HG03103 (cell line): ENCODE data around the gene FN1.
"Not testable (repeated sequence)": the region's sequence is repeated elsewhere in the genome, so short reads cannot be mapped to it uniquely, and the experiment has no call there.

Source experiments
- ATAC-seq: cut with Tn5 transposase; IDR thresholded peaks from one replicate; pipeline ENCODE4 v1.9.1; 2021; ENCODE audit warnings: low read depth; ENCODE audit not compliant: unreplicated experiment

FN1 gene

DNA sequence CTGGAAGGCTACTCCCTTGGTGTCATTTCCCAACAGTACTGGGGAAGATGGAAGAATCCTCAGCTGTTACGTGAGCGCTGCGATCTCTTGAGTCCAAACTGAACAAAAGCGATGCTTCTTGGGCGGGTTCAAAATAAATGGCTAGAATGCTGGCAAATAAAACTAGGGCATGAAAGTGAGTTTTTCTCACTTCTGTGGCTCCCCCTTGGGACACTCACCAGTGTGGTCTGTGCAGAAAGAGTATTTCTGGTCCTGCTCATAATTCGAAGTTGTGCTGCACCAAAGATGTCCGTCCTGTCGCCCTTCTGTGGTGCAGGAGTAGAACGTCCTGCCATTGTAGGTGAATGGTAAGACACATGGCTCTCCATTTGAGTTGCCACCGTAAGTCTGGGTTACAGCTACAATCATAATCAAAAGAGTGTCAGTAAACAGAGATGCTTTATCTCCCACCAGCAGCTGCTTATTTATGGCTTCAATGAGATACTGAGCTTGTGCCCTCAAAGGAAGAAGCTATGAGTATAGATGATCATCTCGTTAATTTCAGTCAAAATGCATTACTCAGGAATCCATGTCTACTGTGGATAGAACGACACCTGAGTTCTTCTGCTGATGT, 11.8 kb downstream of the FN1 start:
- no peak for ATAC-seq

DNA sequence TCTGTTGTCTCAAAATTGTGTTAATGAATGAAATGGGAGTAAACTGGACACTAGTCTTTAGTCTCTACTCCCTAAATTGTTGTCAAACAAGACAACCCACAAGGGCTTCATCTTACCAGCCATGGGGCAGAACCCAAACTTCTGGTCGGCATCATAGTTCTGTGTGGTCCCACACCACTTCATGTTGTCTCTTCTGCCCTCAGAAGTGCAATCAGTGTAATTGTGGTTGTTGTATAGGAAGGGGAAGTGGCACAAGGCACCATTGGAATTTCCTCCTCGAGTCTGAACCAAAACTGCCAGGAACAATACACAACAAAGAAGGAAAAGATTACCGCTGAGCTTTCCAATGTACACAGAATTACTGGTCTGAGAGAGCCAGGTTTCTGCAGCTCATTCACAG, 12.6 kb downstream of the FN1 start:
- ATAC-seq = no peak

DNA sequence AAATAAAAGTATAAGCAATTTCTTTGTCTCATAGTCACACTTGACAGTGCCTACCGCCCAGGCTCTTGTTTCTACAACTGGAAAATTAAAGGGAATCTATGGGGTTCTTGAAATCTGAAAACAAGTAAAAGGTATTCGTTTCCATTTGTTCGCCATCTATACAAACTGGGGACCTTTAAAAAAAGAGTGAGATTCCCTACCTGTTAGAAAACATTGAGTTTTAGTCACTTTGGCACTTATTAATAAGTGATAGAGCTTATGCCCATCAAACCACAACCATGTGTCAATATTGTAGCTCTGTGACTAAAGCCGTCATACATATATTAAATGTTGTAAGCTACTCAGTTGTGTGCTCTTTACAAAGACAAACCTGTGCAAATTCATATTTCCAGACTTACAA, 13.2 kb downstream of the FN1 start:
- ATAC-seq = no peak

DNA sequence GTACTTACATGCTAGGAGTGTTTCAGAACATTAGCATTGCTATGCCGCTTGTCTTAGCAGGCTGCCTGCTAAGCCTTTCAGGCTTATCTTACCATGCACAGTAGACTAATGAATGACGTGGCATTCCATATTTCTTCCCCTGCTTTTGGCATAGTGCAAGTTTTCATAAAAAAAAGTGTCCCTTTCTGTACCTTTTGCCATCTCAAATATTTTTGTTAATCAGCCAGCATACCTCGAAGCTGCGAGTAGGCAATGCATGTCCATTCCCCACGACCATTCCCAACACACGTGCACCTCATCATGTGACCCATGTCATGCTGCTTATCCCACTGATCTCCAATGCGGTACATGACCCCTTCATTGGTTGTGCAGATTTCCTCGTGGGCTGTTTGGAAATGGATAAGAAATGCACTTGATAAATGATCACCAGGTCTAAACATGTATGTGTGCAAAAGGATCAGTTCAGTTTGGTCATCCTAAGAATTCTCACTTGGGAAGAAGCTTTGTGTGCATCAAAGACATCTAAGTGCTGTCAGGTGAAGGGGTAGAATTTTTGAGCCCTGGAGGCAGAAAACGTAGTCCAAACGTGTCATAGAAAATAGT, 13.9 kb downstream of the FN1 start:
- ATAC-seq = no peak

DNA sequence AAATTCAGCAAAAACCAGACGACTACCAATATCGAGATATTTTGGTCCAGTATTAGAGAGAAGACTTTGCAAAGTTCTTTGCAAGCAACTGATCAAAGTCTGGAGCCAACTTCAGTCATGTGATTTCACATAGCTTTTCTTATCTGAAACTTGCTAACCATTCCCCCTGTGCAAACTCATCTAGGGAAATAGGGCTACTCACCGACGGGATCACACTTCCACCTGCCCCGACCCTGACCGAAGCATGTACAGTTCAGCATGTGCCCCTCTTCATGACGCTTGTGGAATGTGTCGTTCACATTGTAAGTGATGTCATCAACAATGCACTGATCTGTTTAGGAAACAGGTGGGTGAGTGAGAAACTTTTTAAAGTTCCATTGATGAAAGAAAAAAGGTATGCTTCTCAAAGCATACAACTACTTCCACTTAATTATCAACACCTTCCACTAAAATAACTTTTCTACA, 15.4 kb downstream of the FN1 start:
- ATAC-seq = no peak

DNA sequence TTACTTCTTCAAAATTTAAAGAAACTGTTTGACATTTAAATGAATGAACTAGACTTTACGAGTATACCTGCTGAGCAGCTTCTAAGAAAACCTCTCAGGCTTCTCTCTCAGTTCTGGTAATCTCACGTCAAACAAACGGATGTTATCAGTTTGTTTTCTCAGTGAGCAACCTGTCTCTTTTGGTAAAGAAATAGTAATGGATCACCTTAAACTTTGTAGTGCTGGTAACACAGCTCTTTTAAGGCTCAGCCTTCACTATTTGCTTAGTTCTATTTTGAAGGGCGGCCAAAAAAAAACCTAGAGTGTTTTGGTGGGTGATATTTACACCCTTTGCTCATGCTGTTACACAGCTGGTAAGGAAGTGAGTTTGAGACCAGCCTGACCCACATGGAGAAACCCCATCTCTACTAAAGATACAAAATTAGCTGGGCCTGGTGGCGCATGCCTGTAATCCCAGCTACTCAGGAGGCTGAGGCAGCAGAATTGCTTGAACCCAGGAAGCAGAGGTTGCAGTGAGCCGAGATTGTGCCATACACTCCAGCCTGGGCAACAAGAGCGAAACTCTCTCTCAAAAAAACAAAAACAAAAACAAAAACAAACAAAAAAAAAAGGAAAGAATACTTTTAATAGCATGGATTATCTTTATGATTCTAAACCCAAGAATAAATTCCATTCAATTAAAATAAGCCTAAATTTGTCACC, 15.9 kb downstream of the FN1 start:
- no peak for ATAC-seq

DNA sequence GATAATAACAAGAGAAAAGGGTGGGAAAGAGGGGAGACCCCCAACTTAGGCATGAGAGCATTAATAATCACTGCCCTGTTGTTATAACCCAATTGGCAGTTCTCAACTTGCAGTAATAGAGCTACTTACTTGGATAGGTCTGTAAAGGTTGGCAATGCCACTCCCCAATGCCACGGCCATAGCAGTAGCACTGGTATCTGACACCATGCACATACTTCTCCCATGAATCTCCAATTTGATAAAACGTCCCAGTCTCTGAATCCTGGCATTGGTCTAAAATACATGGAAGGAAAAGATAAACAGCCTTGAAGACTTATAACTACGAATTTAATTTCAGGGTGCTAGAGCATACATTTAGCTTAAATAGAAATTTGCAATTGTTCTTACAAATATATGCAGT, 16.8 kb downstream of the FN1 start:
- no peak for ATAC-seq

DNA sequence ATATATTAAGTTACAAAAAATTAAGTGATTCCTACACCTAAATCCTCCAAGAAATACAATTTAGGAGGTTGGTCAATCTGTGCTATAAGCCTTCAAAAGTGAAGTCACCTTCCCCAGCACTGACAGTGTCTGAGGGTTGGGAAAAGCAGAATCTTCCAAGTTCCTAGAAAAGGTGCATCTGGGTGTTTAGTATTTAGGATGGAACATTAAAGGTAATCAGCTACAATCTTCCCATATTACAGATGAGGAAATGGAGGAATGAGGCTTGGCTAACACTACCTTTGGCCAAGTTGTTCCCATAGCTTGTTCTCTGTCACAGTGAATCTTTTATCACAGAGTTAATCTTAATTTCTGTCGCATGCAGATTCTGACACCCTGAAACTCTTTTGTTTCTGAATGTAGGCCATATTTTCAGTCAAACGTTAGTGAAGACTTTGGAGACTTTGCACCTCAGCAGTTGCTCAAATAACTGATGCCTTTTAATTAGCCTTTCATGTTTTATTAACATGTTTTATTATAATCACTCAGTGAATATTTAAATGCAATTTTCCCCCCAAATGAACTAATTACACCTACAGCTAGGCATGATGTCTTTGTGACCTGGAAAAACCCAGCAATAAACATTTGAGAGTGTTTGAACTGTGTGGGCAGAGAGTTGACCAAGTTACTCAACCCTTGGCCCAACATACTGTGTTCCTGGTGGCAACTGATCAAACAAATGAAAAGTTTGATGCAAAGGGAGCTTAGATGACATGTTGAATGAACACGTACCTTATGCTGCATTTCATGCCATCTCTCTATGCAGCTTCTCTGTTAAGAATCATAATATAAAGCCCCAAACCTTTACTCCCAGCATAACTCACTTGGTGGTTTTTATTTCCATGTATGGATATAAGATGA, 17.6 kb downstream of the FN1 start:
- ATAC-seq = no peak

DNA sequence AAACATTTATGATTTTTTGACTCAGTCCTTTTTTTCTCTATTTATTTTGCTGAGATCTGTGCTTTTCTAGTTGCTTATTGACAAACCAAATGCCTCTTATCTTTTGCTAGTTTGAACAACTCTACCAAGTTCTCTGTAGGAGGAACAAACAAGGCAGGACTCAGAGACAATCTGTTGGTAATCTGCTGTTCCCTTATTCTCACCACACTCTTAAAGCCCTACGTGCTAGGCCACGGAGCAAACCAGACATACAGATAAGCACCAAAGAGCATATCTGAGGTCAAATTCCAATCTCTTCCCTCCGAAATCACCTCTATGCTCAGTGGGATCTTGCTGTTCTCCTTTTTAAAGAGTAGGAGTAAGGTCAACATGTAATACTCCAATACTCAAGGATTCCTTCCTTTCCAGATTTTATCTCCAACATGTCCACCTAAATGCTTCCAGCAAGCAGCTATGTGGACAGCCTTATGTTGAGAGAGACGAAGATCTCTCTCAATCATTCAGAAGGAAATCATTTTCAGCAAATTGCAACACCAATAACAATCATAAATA, 18.4 kb downstream of the FN1 start:
- no peak for ATAC-seq

DNA sequence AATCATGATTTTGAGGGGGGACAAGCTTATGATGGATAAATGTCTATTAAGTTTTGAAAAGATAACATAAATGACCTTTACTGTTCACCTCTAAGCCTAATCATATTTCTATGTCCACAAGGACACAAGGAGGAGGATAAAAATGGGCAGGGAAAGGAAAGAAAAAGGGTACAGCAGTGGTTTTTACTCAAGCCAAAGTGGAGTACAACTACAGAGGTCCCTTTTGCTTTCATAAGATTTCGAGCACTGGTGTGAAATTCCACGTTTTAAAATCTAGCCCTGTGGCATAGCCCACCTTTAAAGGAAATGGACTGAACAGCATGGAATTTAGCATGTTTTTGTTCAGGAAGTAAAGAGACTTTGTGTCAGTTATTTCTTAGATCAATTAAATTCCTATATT, 19.2 kb downstream of the FN1 start:
- ATAC-seq = no peak

DNA sequence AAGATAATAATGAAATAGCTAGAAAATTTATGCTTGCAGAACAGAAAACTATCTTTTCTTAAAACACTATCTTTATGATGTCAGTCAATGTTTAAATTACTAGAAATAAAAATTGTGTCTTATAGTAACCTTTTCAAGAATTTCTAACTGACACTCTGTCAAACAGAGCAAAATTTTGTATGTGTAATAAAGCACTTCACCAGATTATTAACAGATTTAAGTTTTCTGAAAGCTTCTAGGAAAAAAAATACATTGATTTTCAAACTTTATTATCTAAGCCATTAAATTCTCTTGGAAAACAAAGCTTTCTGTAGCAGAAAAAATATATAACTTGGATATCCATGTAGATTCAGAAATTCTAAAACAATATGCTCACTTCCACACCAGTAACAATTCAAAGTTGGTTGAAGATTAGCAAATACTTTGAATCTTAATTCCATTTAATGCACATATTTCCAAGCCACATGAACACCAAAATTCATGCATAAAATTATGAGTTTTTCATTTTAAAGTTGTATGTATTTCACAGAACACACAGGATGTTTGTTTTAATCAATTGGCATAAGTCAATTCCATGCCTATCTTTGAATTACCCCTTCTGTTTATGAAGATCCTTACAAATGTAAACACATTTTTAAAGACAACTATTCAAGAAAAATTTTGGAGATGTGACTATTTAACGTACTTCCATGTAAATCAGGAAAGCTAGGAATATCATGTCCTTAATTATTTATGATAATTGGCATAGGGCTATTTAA, 19.9 kb downstream of the FN1 start:
- ATAC-seq = no peak

DNA sequence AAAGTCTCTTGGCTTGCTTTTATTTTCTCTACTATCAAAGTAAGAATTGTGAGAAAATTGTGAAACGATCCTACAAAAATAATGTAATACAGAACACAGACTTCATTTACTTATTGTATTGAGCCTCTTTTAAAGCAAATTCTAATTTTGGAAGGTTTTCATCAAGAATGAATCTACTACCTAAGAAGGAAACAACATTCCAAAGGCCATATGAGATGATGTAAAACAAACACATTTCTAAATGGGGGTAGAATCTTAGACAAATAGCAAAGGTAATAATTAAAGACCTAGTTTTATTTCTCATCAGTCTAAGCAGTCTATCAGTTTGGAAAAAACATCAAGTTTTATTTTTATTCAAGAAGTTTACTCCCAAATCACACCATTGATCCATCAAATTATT, 20.6 kb downstream of the FN1 start:
- no peak for ATAC-seq

DNA sequence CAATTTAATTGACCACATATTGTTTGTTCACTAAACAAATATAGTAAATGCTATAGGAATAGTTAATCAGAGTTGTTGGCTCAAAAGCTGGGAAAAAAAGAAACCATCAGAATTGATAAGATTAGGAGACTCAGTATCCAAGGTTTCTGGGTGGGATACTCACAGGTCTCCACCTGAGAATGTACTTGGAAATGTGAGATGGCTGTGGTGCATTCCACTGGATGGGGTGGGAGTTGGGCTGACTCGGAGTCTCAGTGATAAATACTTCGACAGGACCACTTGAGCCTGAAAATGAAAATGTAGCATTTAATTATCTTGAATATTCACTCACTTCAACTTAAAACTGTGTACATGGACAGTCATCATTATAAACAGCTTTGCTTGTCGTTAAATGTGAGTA, 21.2 kb downstream of the FN1 start:
- ATAC-seq = no peak

DNA sequence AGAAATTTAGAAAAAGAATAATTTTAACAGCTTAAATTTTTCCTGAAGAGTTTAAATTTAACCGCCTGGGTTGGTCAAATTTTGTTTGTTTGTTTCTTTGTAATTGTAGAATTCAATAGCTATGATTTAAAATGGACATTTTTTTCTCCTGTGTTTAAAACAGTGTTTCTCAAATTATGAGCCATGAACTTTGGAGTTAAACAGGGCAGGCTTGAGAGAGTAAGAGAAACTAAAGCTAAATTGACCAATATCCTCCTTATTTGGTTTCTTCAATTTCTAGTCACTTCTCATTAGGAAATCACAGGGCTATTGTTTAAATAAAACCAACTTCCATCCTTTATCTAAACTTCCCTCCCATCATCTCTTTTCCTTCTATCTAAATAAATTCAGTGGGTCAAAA, 21.9 kb downstream of the FN1 start:
- no peak for ATAC-seq

DNA sequence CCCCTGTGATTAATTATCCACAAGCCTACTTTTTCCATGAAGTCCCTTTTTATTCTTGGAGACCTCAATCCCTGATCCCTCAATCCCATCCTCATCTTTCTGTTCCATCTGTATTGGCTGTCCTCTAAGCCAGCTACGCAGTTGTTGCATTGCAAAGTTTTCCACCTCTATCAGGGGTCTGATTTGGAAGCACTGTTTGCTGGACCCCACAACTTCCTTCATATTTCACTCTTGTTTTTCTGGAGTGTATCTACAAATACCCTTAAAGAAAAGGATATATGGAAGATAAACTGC, 22.4 kb downstream of the FN1 start:
- no peak for ATAC-seq

DNA sequence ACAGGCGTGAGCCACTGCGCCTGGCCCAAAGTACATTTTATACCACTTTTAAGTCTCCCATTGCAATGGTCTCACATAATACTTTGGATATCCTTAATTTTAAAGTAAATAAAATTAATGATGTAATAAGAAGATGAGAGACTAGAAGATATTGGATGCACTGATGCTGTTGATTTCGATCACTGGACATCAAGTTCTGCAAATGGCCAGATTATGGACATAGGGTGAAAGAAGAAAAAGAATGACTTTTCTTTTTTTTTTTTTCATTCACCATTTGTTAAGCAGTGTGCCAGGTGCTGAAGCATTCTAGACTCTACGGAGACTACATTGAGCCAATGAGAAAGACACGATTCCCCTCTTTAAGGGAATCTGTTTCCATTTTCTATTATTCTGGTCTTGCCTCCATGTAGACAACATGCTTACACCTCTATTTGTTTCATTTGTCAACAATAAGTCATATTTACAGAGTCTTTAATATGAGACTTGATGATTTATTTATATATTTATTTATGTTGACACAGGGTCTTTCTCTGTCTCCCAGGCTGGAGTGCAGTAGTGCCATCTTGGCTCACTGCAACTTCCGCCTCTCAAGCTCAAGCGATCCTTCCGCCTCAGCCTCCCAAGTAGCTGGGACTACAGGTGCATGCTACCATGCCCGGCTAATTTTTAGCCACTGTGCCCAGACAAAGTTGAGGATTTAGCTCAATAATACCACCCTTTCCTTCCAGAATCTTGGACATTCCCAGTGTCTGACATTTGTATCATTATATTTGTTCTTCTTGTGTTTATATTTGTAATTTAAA, 23.7 kb downstream of the FN1 start:
- no peak for ATAC-seq

DNA sequence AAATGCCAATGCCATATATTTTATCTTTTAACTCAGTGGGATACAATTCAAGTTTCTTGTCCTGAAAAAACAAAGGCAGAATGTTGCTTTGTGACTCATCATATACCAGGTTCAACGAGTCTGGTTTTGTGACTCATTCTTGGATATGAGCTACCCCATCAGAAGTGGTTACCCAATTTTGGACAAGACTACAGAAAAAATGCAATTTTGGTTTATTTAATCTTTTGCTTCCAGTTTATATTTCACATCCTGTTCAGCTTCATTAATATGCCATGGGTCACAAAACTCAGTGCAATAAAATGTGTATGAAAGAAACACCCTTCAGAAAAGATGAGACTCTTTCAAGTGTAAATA, 25.0 kb downstream of the FN1 start:
- ATAC-seq = no peak

DNA sequence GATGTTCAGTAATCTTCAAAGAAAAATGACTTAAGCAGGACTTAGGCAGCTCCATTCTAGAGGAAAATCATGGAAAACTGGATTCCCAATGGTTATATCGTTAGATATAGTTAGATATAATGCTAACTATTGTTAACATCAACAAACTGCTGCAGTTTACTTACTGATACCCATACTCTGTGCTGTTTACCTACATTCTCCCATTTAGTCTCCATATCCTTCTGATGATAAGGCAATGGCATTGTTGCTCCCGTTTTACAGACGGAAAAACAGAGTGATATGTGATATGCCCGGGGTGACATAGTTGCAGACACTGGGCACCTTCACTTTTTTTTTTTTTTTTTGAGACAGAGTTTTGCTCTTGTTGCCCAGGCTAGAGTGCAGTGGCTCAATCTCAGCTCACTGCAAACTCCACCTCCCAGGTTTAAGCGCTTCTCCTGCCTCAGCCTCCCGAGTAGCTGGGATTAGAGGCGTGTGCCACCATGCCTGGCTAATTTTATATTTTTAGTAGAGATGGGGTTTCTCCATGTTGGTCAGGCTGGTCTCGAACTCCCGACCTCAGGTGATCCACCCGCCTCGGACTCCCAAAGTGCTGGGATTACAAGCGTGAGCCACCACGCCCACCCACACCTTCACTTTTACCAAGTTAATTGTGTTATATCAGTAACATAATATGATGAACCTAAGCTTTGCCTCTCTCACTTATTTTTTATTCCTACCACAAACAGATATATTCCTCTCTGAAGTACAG, 25.5 kb downstream of the FN1 start:
- not testable (repeated sequence) for ATAC-seq
